Activated effector memory CD4-positive, alpha-beta T cell treated with Interleukin-2 at 50 U/mL for 16 hours (primary cell): Measurements from ENCODE around the gene AGAP6.
A peak's percentile ranks its signal among the peaks of the same experiment; 100 is the strongest.
"Not testable (repeated sequence)": the region's sequence is repeated elsewhere in the genome, so short reads cannot be mapped to it uniquely, and the experiment has no call there.

Source experiments
- DNase-seq: peaks from one replicate; pipeline ENCODE4 v3.0.0-alpha.2; 2020

Gene AGAP6

GRCh38 chr10:49988376-49988775 lies at the start of gene AGAP6:
Gene AGAP6 (plus strand): TSS chr10:49988406. CDS start chr10:49988716, 310 bp downstream.
- DNase-seq = not testable (repeated sequence)

GRCh38 chr10:49941447-49942338 lies 46.5 kb upstream of the AGAP6 start, which contains the start of the genes PARG and TIMM23B:
Gene PARG (minus strand): TSS chr10:49942027. CDS start chr10:49941725, 302 bp downstream.
Gene TIMM23B (plus strand): TSS chr10:49942053. CDS start chr10:49942195, 142 bp downstream.
- DNase-seq = peak; percentile 76

GRCh38 chr10:49942339-49942705 lies 45.9 kb upstream of the AGAP6 start:
- DNase-seq = not testable (repeated sequence)

- not testable (repeated sequence) for DNase-seq
These were observed 44.6 kb upstream of the AGAP6 start for GRCh38 chr10:49943607-49944006.

- not testable (repeated sequence) for DNase-seq
These were observed 40.1 kb upstream of the AGAP6 start for GRCh38 chr10:49948142-49948541.

- DNase-seq = not testable (repeated sequence)
These were observed 39.5 kb upstream of the AGAP6 start for GRCh38 chr10:49948737-49949136.

- not testable (repeated sequence) for DNase-seq
These were observed 36.2 kb upstream of the AGAP6 start for GRCh38 chr10:49952006-49952405.

GRCh38 chr10:49953122-49953521 lies 35.1 kb upstream of the AGAP6 start:
- DNase-seq = not testable (repeated sequence)

- DNase-seq = not testable (repeated sequence)
These were observed 17.8 kb upstream of the AGAP6 start for GRCh38 chr10:49970331-49970857.

GRCh38 chr10:49971466-49971865 lies 16.7 kb upstream of the AGAP6 start:
- not testable (repeated sequence) for DNase-seq

GRCh38 chr10:49972094-49972493 lies 16.1 kb upstream of the AGAP6 start:
- DNase-seq = not testable (repeated sequence)

- not testable (repeated sequence) for DNase-seq
These were observed 10.4 kb upstream of the AGAP6 start for GRCh38 chr10:49977756-49978155.

- DNase-seq = not testable (repeated sequence)
These were observed 999 bp upstream of the AGAP6 start for GRCh38 chr10:49987207-49987606.

GRCh38 chr10:49995321-49995720 lies 7.1 kb downstream of the AGAP6 start:
- DNase-seq = not testable (repeated sequence)

GRCh38 chr10:50014024-50014423 lies 25.8 kb downstream of the AGAP6 start:
- not testable (repeated sequence) for DNase-seq

- not testable (repeated sequence) for DNase-seq
These were observed 27.5 kb downstream of the AGAP6 start for GRCh38 chr10:50015596-50016220.

- DNase-seq = not testable (repeated sequence)
These were observed 28.7 kb downstream of the AGAP6 start for GRCh38 chr10:50016926-50017325.

GRCh38 chr10:50017646-50018045 lies 29.4 kb downstream of the AGAP6 start:
- DNase-seq = not testable (repeated sequence)

GRCh38 chr10:50019279-50019678 lies 31.1 kb downstream of the AGAP6 start:
- not testable (repeated sequence) for DNase-seq

- DNase-seq = not testable (repeated sequence)
These were observed 32.3 kb downstream of the AGAP6 start for GRCh38 chr10:50020451-50021024.

- no peak for DNase-seq
These were observed 33.4 kb downstream of the AGAP6 start for GRCh38 chr10:50021646-50022045.

GRCh38 chr10:50024716-50025383 lies 36.6 kb downstream of the AGAP6 start:
- DNase-seq = not testable (repeated sequence)
